Osteoblast (primary cell): ENCODE measurements around the gene PRKCE. TPM values are rescaled to one million over a fixed set of nuclear protein-coding genes. Genes with fewer than 3 reads are reported as not detected.

Experiments used
- DNase-seq: peaks from one replicate; pipeline ENCODE4 v3.0.0; 2011; ENCODE audit warnings: low spot score, mixed read lengths; ENCODE audit not compliant: insufficient read length; ENCODE audit errors: missing footprints
- H2AFZ ChIP-seq: 2 replicates; pipeline ENCODE4 v1.6.0; 2011; ENCODE audit warnings: mild to moderate bottlenecking, low read length
- H3K27ac ChIP-seq: 2 replicates; pipeline ENCODE4 v1.5.1; 2011; ENCODE audit warnings: mild to moderate bottlenecking, low read depth, low read length, moderate library complexity
- H3K27me3 ChIP-seq: 2 replicates; pipeline ENCODE4 v1.6.0; 2012; ENCODE audit warnings: mild to moderate bottlenecking, control low read depth, inconsistent platforms, low read length, moderate library complexity; ENCODE audit not compliant: insufficient read depth
- H3K36me3 ChIP-seq: 2 replicates; pipeline ENCODE4 v1.5.1; 2011; ENCODE audit warnings: mild to moderate bottlenecking, low read length, control low read depth, moderate library complexity; ENCODE audit not compliant: insufficient read depth
- H3K4me1 ChIP-seq: 2 replicates; pipeline ENCODE4 v1.5.1; 2011; ENCODE audit warnings: mild to moderate bottlenecking, low read length, control low read depth, moderate library complexity; ENCODE audit not compliant: insufficient read depth
- H3K4me2 ChIP-seq: 2 replicates; pipeline ENCODE4 v1.6.0; 2011; ENCODE audit warnings: mild to moderate bottlenecking, low read length; ENCODE audit not compliant: insufficient read depth
- H3K4me3 ChIP-seq: fragments of 200-600 bp; sonication (generic); 3 replicates; pipeline ENCODE4 v1.5.1; 2012; ENCODE audit warnings: mild to moderate bottlenecking, low read length, inconsistent platforms; ENCODE audit not compliant: insufficient read depth
- H3K79me2 ChIP-seq: 2 replicates; pipeline ENCODE4 v1.6.0; 2012; ENCODE audit warnings: mild to moderate bottlenecking, low read length, control low read depth, inconsistent platforms; ENCODE audit not compliant: insufficient read depth
- H3K9me3 ChIP-seq: 2 replicates; pipeline ENCODE4 v1.5.1; 2011; ENCODE audit warnings: low read depth, low read length, control low read depth
- H4K20me1 ChIP-seq: 2 replicates; pipeline ENCODE4 v1.6.0; 2012; ENCODE audit warnings: mild to moderate bottlenecking, low read length, control low read depth; ENCODE audit not compliant: insufficient read depth
- total RNA-seq: library from RNA; depleted of rRNA; stranded (reverse); fragments of >200 nt; gene quantifications from 2 replicates; pipeline ENCODE4 v1.2.3, GENCODE V29; 2012
- TF ChIP-seq, protein P1 (sequence below): IDR thresholded peaks from 2 replicates; pipeline ENCODE4 v1.5.1; 2011; ENCODE audit warnings: mild to moderate bottlenecking, low read depth, low read length, moderate library complexity; ENCODE audit errors: extremely low read depth

PRKCE gene
- total RNA-seq, 1 donor = 22.1 TPM

DNA sequence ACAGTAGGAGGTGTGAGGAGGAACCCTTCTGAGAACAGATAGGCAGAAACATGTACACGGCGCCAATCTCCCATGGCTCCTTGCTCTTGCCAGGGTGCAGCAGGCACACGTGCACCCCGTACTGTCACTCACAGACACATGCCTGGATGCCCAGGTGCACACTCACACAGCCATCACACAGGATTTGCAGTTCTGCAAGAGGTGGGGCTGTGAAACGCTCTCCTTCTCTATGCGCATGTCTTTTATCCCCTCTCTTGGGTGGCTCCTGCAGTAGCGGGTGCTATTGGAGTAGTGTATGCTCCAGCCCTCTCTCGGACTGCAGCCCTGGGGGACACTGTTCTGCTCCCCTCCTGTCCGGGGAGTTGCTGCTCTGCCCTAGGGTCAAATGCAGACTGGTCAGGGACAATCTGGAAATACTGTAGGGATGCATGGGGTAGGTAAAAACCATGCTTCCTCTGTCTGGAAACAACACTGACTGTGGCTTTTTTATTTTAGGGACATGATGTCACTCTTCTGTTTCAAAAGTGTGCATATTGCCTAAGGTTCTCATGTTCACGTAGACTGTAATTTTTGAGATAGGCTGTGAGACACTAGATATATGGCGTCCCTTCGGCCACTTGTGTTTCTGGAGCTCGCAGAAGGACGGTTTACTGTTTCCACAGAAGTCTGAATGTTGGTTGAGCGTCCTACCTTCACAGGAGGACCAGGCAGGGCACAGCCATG is 118.5 kb downstream of the PRKCE start:
- H3K27me3 ChIP-seq = no peaks in the 10 kb centered on the region
- H3K4me3 ChIP-seq = no peak overlapping the region
- DNase-seq = no peak
- H3K27ac ChIP-seq = no peak overlapping the region
- H3K79me2 ChIP-seq = no peaks in the 10 kb centered on the region
- peaks cover 5% of the 10 kb centered on the region for H4K20me1 ChIP-seq
- no peaks in the 10 kb centered on the region for H3K4me1 ChIP-seq
- no peak overlapping the region for H2AFZ ChIP-seq
- TF ChIP-seq, protein P1, sequence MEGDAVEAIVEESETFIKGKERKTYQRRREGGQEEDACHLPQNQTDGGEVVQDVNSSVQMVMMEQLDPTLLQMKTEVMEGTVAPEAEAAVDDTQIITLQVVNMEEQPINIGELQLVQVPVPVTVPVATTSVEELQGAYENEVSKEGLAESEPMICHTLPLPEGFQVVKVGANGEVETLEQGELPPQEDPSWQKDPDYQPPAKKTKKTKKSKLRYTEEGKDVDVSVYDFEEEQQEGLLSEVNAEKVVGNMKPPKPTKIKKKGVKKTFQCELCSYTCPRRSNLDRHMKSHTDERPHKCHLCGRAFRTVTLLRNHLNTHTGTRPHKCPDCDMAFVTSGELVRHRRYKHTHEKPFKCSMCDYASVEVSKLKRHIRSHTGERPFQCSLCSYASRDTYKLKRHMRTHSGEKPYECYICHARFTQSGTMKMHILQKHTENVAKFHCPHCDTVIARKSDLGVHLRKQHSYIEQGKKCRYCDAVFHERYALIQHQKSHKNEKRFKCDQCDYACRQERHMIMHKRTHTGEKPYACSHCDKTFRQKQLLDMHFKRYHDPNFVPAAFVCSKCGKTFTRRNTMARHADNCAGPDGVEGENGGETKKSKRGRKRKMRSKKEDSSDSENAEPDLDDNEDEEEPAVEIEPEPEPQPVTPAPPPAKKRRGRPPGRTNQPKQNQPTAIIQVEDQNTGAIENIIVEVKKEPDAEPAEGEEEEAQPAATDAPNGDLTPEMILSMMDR = no peak
- no peaks in the 10 kb centered on the region for H3K9me3 ChIP-seq
- no peaks in the 10 kb centered on the region for H3K36me3 ChIP-seq
- H3K4me2 ChIP-seq = no peak overlapping the region

DNA sequence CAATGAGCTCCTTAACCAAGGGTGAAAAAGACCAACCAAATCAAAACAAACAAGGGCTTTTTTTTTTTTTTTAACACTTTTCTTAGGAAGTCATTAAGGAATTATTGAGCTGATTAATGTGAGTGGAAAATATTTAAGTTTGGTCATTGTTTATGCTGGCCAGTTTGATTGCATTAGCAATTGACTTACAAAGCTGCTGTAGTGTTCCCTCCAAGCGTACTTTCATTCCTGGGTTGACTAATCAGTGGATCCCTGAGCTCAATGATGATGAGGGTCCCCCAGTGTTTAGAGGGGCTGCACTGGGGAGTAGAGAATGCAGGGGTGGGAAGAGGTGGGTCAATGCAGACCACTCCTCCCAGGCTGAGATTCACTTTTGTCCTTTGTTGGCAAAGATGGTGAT is 119.3 kb downstream of the PRKCE start:
- no peak for DNase-seq
- Histone ChIP-seq H3K9me3 (no peaks in the 10 kb centered on the region), H4K20me1 (peaks cover 5% of the 10 kb centered on the region), H3K4me2 (peak overlapping the region; percentile 24), H2AFZ (no peak overlapping the region), H3K4me3 (no peak overlapping the region), H3K79me2 (no peaks in the 10 kb centered on the region), H3K4me1 (peaks cover 3% of the 10 kb centered on the region), H3K27ac (no peak overlapping the region), H3K27me3 (no peaks in the 10 kb centered on the region), H3K36me3 (no peaks in the 10 kb centered on the region)
- TF ChIP-seq, protein P1 = no peak

DNA sequence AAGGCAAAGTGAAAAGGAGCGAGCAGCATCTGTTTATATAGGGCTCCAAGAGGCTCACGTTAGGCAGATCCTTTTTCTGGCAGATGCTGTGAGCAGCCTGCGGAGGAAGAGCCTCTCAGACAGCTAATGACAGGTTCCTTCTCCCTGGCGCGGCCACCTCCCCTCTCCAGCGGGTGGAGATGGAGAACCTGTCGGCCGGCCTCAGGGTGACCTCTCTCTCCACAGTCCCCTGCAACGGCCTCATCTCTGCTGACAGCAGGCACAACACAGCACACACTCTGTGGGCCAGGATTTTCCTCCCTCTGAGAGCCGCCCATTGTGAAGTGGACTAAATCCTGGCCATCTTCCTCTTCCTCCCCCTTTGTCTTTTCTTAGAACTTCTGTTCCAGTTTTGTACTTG is 119.8 kb downstream of the PRKCE start:
- peaks cover 5% of the 10 kb centered on the region for H4K20me1 ChIP-seq
- H3K27me3 ChIP-seq = no peaks in the 10 kb centered on the region
- TF ChIP-seq, protein P1 = no peak
- peaks cover 7% of the 10 kb centered on the region for H3K4me1 ChIP-seq
- H3K9me3 ChIP-seq = no peaks in the 10 kb centered on the region
- no peaks in the 10 kb centered on the region for H3K36me3 ChIP-seq
- H3K4me2 ChIP-seq = peak overlapping the region; percentile 24
- no peak overlapping the region for H2AFZ ChIP-seq
- H3K27ac ChIP-seq = no peak overlapping the region
- DNase-seq = no peak
- no peak overlapping the region for H3K4me3 ChIP-seq
- no peaks in the 10 kb centered on the region for H3K79me2 ChIP-seq

DNA sequence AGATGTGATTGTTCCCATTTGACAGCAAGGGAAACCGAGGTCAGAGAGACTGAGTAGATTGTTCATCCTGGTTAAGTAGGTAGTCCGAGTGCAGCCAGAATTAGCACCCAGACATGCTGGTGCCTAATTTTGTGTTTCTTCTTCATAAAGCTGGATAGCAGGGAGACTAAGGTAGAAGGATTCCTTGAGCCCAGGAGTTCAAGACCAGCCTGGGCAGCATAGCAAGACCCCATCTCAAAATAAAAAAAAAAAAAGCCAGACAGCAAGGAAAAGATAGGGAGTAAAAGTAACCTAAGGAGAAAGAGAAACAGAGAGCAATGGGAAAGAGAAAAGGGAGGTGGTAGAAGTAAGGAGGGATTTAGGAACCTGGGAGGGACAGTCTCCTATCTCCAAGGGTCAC is 120.6 kb downstream of the PRKCE start:
- TF ChIP-seq, protein P1 = no peak
- Histone ChIP-seq H3K4me3 (no peak overlapping the region), H3K27ac (no peak overlapping the region), H4K20me1 (peaks cover 5% of the 10 kb centered on the region), H3K36me3 (no peaks in the 10 kb centered on the region), H3K79me2 (no peaks in the 10 kb centered on the region), H2AFZ (no peak overlapping the region), H3K9me3 (no peaks in the 10 kb centered on the region), H3K27me3 (no peaks in the 10 kb centered on the region), H3K4me1 (peaks cover 13% of the 10 kb centered on the region), H3K4me2 (no peak overlapping the region)
- DNase-seq = no peak
